Measurements from ENCODE around the gene AFAP1L2. TPM values are rescaled to one million over a fixed set of nuclear protein-coding genes. Genes with fewer than 3 reads are reported as not detected.
"Not testable (repeated sequence)": the region's sequence is repeated elsewhere in the genome, so short reads cannot be mapped to it uniquely, and the experiment has no call there.

AFAP1L2 gene
- total RNA-seq, 2 donors from 2014 or later: 4.5 to 7.9 TPM

DNA sequence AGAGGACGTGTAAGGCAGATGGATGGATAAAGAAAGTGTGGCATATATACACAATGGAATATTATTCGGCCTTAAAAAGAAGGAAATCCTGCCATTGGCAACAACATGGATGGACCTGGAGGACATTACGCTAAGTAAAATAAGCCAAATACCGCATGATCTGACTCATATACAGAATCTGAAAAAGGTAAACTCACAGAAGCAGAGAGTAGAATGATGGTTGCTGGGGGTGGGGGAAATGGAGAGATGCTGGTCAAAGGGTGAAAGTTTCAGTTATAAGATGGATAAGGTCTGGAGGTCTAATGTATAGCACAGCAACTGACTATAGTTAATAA, 36.3 kb downstream of the AFAP1L2 start:
- intact Hi-C loops (cut with DNase I): no loop called here

DNA sequence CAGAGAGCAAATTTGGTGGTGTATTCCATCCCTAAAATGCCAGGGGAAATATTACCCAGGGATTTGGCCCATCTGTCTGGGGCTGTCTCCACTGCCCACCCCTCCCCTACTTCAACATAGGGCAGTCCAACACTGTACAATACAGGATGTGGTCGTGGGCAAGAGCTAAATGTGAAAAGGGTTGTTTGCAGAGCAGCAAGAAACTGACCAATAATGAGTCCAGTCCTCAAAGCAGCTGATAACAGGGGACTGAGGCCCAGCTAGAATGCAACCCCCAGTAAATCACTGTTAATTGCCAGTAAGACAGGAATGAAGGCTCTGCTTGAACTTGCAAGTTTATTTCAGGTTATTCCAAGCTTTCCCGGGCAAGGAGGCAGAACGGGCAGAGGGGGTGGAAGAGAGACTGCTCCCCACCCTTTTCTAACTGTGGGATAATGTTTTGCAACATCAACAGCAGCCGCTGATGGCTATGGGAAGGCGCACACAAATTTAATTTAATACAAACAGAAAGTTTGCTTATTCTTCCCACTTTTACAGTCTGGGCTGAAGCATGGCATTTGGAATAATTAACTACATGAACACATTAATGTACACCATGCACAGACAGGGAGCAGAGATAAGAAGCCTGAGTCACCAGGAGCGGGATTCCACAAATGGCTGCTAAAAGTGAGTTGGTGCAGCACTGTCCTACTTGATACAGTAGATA, 36.8 kb downstream of the AFAP1L2 start:
- no peak for DNase-seq (ENCODE audit: low spot score)
- intact Hi-C loops (cut with DNase I): no loop called here

More for the DNA sequence above, 36.3 kb downstream of the AFAP1L2 start:
- DNase-seq (ENCODE audit: low spot score): no peak

GRCh38 chr10:114364726-114365125, 39.6 kb downstream of the AFAP1L2 start:
- no peak for DNase-seq (ENCODE audit: low spot score)
- intact Hi-C loops (cut with DNase I): no loop called here

DNA sequence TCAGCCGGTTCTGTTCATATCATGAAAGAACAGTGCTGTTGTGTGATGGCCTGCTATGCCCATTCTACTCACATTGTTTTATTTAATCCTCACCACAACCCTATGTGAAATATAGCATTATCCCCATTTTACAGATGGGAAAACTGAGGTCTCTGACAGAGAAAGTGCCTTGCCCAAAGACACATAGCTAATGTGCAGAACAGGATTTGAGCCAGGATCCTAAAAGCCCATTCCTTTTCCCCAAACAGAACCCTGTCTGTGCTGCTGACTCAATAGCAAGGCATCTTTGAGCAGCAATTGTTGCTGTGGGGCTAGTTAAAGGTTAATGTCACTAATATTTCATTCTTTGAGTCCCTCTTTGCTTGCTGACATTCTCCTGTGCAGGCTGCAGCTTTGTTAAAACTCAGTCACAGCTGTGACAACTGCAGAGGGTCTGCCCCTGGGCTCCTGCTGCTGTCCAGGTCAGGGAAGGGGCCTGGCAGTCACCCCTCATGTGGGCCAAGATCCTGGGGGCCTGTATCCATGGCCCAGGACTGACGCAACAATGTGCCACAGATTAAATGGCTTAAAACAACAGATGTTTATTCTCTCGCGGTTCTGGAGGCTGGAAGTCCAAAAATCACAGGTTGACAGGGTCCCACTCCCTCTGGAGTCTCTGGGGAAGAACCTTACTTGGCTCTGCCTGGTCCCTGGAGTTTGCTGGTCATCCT, 40.4 kb downstream of the AFAP1L2 start:
- no peak for DNase-seq (ENCODE audit: low spot score)
- intact Hi-C loops (cut with DNase I): no loop called here

- no peak for DNase-seq (ENCODE audit: low spot score)
- intact Hi-C loops (cut with DNase I): no loop called here
Observed at GRCh38 chr10:114362826-114363355, 41.4 kb downstream of the AFAP1L2 start.

DNA sequence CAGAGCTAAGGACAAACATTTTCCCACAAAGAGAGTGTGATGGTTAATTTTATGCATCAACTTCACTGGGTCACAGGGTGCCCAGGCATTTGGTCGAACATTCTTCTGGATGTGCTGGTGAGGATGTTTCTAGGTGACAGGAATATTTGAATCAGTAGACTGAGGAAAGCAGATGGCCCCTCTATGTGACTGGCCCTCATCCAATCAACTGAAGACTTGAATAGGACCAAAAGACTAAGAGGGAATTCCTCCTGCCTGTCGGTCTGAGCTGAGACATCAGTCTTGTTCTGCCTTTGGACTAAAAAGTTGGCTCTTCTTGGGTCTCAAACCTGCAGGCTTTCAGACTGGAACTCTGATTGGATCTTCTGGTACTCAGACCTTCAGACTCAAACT, 44.4 kb downstream of the AFAP1L2 start:
- intact Hi-C loops (cut with DNase I): loop anchor here in 1 of 2 donors (1.0 kb wide), 1 partner anchor 9 kb away; no protein-coding TSS in a partner anchor
- no peak for DNase-seq (ENCODE audit: low spot score)

DNA sequence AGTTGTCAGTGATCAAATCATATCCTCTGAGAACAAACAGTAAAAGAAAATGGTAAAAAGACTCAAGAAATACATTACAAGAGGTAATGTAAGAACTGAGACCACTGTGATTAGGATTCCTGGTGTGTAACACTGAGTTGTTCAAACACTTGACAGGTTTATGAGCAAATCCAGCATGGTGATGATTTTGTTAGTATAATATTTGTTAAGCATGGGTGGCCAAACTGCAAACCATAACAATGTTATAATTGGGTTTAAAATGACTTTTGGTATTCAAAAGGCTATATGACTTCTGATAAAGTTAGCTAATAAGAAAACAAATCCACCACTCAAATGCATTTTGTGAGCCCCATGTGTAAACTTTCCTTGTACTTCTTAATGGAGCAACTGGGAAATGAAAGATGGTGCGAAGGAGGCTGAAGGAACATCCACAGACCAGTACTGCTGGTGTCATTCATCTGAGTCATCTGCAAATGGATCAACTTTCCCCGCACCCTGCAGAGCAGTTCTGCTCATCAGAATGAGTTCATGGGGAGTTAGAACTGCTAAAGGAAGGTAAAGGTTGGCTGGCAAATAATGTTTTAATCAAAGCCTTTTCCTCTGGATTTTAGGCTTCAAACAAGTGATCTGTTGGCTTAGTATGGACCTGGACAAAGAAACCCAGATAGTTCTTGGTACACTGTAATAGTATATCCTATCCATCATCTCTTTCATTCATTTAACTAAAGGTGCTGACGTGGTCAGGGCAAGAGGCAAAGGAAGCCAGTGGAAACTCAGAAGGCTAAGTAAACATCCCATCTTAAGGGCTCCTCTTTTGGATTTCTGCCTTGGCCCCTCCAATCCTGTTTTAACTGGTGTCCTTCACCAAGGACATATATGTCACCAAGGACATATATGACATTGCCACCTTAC, 45.0 kb downstream of the AFAP1L2 start:
- intact Hi-C loops (cut with DNase I): no loop called here
- DNase-seq (ENCODE audit: low spot score): no peak

DNA sequence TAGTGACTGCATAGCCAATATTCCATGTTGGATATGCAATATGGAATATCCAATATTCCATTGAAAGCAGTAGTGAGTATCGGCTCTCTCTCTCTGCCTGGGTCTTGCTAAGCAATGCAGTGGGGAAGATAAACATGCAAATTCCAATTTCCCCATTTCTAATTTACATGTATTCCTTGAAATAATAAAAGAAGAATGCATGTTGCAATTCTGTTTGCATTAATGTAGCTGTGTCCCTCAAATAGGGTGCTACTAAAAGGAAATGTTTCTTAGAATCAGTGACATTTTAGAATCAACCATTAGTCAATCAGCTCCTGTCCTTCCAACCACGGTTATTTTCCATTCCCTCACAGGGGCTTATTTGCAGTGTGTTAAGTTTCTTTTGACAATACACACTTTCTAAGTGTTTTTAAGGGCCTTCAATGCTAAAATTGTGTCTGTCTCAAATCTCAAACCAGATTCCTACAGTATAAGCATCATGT, 46.7 kb downstream of the AFAP1L2 start:
- intact Hi-C loops (cut with DNase I): no loop called here
- DNase-seq (ENCODE audit: low spot score): no peak

- DNase-seq (ENCODE audit: low spot score): no peak
- intact Hi-C loops (cut with DNase I): no loop called here
Observed at GRCh38 chr10:114356751-114357514, 47.4 kb downstream of the AFAP1L2 start.

- DNase-seq (ENCODE audit: low spot score): no peak
- intact Hi-C loops (cut with DNase I): no loop called here
Observed at GRCh38 chr10:114356126-114356525, 48.2 kb downstream of the AFAP1L2 start.

DNA sequence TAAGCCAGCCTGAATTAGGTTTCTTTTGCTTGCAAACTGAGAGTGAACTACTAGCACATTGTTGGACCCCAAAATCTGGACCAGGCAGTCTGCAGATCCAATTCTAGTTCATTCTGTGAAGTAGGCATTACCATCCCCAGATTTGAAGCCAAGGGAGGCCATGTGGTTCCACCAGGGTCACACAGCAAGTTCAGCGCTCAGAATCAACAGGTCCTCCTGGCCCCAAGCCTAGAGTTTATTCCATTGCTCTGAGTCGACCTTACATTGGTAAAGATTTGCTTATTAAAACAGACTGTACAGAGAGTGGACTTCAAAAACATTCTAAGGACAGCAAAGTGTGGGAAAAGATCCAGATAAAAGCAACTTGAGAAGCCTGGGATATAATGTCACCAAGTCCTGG, 50.9 kb downstream of the AFAP1L2 start:
- intact Hi-C loops (cut with DNase I): no loop called here
- DNase-seq (ENCODE audit: low spot score): no peak

GRCh38 chr10:114352653-114353298, 51.5 kb downstream of the AFAP1L2 start:
- DNase-seq (ENCODE audit: low spot score): no peak
- intact Hi-C loops (cut with DNase I): no loop called here

- intact Hi-C loops (cut with DNase I): loop anchor here in 1 of 2 donors (1.0 kb wide), 1 partner anchor 10 kb away; no protein-coding TSS in a partner anchor
- no peak for DNase-seq (ENCODE audit: low spot score)
Observed at GRCh38 chr10:114350751-114351150, 53.6 kb downstream of the AFAP1L2 start.

GRCh38 chr10:114349522-114350215, 54.6 kb downstream of the AFAP1L2 start:
- intact Hi-C loops (cut with DNase I): no loop called here
- DNase-seq (ENCODE audit: low spot score): no peak

- intact Hi-C loops (cut with DNase I); DNase-seq (ENCODE audit: low spot score): not testable (repeated sequence)
Observed at GRCh38 chr10:114349071-114349470, 55.2 kb downstream of the AFAP1L2 start.

- intact Hi-C loops (cut with DNase I): no loop called here
- DNase-seq (ENCODE audit: low spot score): no peak
Observed at GRCh38 chr10:114347791-114348190, 56.5 kb downstream of the AFAP1L2 start.

DNA sequence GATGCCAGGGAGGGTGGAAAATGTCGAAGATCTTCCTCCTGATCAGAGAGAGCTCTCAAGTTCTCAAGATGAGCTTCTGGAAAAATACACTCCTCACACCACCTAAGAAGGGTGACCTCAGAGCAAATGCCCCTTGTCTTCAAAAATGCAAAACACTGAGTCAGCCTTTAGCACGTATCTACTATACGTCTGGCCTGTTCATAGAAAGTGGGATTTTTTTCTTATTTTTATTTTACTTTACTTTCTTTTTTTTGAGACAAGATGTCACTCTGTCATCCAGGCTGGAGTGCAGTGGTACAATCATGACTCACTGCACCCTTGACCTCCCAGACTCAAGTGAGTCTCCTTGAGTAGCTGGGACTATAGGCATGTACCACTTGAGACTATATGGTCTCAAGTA, 57.1 kb downstream of the AFAP1L2 start:
- intact Hi-C loops (cut with DNase I): no loop called here
- DNase-seq (ENCODE audit: low spot score): no peak
